ENCODE results near the gene APOL1.

Gene APOL1

DNA sequence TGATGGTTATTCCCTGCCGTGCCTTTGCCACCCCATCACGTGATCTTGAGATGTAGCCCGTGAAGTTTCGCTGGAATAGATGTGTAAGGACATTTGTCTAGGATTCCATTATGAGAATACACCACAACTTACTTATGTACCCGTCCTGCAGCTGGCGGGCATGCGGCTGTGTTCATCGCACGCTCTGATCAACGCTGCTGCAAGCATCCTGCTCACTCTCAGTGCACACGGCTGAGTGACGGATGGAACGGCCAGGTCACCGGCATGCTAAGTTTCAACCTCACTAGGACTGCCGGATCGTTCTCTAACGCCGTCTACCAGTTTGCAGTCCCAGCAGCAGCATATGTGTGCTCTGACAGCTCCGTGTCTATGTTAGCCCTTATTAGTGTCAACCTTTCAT is 44.6 kb downstream of the APOL1 start:
- peaks cover 13% of the 10 kb centered on the region for H3K4me1 Mint-ChIP-seq
- H3K36me3 Mint-ChIP-seq = peaks cover 78% of the 10 kb centered on the region
- no peak for ATAC-seq
- no peak overlapping the region for H3K4me3 Mint-ChIP-seq
- H3K27me3 Mint-ChIP-seq = no peaks in the 10 kb centered on the region
- no peaks in the 10 kb centered on the region for H3K9me3 Mint-ChIP-seq
- H3K27ac Mint-ChIP-seq = no peak overlapping the region

DNA sequence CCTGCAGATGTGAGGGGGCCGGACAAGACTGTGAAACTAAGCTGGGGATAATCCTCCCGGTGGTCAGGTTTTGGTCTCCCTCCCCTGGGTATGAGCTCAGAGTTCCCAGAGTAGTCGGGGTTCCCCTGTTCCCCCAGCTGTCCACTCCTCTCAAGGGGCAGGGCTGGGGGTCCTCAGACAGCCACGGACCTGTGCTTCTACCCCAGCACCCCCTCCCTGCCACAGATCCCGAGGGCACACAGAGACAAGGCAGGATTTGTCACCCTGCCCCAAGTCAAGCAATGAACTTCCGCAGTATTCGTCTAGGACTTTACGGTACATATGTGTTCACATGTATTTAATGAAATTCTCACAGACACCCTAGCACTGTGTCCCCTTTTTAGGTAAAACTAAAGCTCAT is 45.2 kb downstream of the APOL1 start:
- peaks cover 72% of the 10 kb centered on the region for H3K36me3 Mint-ChIP-seq
- H3K27ac Mint-ChIP-seq = no peak overlapping the region
- H3K4me1 Mint-ChIP-seq = peaks cover 16% of the 10 kb centered on the region
- no peaks in the 10 kb centered on the region for H3K9me3 Mint-ChIP-seq
- H3K4me3 Mint-ChIP-seq = no peak overlapping the region
- ATAC-seq = no peak
- no peaks in the 10 kb centered on the region for H3K27me3 Mint-ChIP-seq

DNA sequence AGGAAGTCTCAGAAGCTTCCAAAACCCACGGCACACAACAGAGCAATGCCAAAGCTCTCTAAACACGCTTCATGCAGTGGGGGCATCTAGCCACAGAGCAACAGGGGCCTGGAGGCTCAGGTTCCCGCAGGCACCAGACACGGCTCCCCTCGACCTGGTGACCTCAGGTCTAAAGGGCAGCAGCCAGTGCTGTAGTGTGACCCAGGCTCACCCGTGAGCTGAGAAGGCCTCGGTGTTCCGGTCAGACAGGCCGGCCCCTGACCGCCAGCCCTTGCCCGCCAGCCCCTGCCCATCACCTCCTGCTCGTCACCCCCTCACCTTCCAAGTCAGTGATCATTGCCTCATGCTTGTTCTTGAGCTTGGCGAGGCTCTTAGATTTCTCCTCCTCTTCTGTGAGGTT is 45.7 kb downstream of the APOL1 start:
- peaks cover 17% of the 10 kb centered on the region for H3K4me1 Mint-ChIP-seq
- H3K9me3 Mint-ChIP-seq = no peaks in the 10 kb centered on the region
- no peaks in the 10 kb centered on the region for H3K27me3 Mint-ChIP-seq
- H3K4me3 Mint-ChIP-seq = no peak overlapping the region
- H3K36me3 Mint-ChIP-seq = peaks cover 68% of the 10 kb centered on the region
- no peak for ATAC-seq
- H3K27ac Mint-ChIP-seq = no peak overlapping the region

GRCh38 chr22:36299295-36299694 is 46.4 kb downstream of the APOL1 start:
- Mint-ChIP-seq H3K36me3 (peaks cover 70% of the 10 kb centered on the region), H3K27me3 (no peaks in the 10 kb centered on the region), H3K27ac (peak overlapping the region; percentile 51), H3K4me3 (no peak overlapping the region), H3K4me1 (peaks cover 22% of the 10 kb centered on the region), H3K9me3 (no peaks in the 10 kb centered on the region)
- no peak for ATAC-seq

DNA sequence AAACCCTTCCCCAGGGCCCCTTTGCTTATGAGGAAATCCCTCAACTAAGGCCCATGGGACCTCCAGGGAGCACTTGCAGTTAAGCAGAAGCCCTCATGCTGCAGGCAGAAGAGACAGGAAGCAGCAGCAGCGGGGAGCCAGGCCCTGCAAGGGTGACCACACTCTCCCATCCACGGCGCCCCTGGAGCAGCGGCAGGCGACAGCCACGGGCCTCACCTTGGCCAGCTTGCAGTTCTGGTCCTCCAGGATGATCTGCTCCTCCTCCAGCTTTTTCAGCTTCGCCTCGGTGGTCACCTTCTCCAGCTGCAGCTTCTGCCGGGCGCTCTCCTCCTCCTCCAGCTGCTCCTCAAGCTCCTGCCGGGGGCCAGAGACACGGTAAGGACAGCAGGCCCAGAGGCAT is 47.0 kb downstream of the APOL1 start:
- peak overlapping the region; percentile 51 for H3K27ac Mint-ChIP-seq
- H3K27me3 Mint-ChIP-seq = no peaks in the 10 kb centered on the region
- H3K4me1 Mint-ChIP-seq = peaks cover 25% of the 10 kb centered on the region
- no peaks in the 10 kb centered on the region for H3K9me3 Mint-ChIP-seq
- H3K36me3 Mint-ChIP-seq = peaks cover 70% of the 10 kb centered on the region
- H3K4me3 Mint-ChIP-seq = no peak overlapping the region
- ATAC-seq = no peak

DNA sequence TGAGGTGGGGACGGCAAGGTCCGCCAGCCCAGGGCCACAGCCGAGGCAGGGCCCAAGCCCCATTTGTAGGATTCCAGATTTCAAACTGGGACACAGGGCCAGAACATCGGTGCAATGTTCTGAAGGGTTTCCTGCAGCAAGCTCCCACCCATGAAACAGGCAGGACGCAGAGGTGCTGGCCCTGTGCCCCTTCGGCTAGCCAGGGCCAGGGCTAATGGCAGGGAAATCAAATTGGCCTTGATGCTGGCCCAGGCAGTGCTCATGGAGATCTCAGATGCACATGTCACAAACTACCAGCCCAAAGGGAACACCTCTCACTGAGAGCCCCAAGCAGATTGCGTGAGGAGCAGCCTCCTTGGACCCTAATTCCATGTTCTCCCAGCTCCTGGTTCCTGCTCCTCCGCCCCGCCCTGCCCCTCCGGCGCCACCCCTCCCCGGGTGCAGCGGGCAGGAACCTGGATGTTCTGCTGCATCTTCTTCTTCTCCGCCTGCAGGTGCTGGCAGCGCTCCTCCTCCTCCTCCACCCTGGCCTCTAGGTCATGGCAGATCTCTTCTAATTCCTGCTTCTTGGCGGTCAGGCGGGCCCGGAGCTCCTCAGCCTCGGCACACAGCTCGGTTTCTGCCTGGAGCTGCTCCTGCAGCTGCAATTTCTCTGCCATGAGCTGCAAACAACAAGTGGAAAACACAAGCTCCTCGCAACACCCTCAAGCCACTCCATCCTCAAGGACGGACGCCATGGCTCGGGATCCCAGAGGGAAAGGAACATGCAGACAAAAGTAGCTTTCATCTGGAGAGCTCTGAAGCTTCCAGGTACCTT is 47.7 kb downstream of the APOL1 start:
- Mint-ChIP-seq H3K27me3 (no peaks in the 10 kb centered on the region), H3K36me3 (peaks cover 71% of the 10 kb centered on the region), H3K4me3 (no peak overlapping the region), H3K4me1 (peaks cover 25% of the 10 kb centered on the region), H3K9me3 (no peaks in the 10 kb centered on the region), H3K27ac (peak overlapping the region; percentile 80)
- ATAC-seq = no peak

DNA sequence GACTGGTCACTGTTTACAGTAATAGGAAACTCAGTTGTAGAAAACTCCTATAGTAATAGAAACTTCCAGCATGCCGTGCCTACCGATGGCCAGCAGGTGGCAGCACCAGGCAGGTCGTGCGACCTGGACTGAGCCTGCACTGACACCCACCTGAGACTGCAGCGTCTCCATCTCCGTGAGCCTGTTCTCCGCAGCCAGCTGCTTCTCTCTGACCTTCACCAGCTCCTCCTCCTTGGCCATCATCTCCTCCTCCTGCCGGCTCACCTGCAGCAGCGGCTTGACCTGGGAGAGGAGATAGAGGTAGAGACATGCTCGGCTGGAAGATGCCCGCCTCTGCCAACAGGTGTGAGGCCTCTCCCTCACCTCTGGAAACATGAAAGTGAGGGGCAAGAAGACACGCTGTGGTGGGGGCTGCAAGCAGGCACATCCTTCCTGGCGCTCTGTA is 48.5 kb downstream of the APOL1 start:
- no peaks in the 10 kb centered on the region for H3K27me3 Mint-ChIP-seq
- peaks cover 25% of the 10 kb centered on the region for H3K4me1 Mint-ChIP-seq
- H3K36me3 Mint-ChIP-seq = peaks cover 72% of the 10 kb centered on the region
- H3K27ac Mint-ChIP-seq = peak overlapping the region; percentile 80
- H3K9me3 Mint-ChIP-seq = no peaks in the 10 kb centered on the region
- ATAC-seq = peak; percentile 93
- no peak overlapping the region for H3K4me3 Mint-ChIP-seq

- Mint-ChIP-seq H3K27ac (peak overlapping the region; percentile 80), H3K36me3 (peaks cover 74% of the 10 kb centered on the region), H3K9me3 (no peaks in the 10 kb centered on the region), H3K4me1 (peaks cover 25% of the 10 kb centered on the region), H3K4me3 (no peak overlapping the region), H3K27me3 (no peaks in the 10 kb centered on the region)
- ATAC-seq = no peak
Measured at GRCh38 chr22:36301851-36302250, 48.9 kb downstream of the APOL1 start.

- Mint-ChIP-seq H3K27ac (peak overlapping the region; percentile 80), H3K36me3 (peaks cover 73% of the 10 kb centered on the region)
Measured at GRCh38 chr22:36302439-36303114, 49.6 kb downstream of the APOL1 start.

DNA sequence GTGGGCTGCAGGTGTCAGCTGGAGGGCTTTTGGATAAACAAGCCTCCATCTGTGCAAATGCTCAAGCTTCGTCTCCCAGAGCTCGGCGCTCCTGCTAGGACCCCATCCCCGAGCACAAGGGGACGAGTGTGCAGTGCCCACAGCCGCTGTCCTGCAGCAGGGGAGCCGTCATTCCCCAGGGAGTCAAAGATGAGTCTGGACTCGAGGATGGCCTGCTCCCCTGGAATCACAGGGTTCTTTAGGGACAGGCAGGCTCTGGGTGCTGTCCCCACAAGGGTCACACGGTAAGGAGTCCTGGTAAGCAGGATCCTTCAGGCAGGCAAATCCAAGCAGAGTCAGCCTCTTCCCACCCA is 50.2 kb downstream of the APOL1 start:
- Mint-ChIP-seq H3K27ac (no peak overlapping the region), H3K27me3 (no peaks in the 10 kb centered on the region), H3K36me3 (peaks cover 68% of the 10 kb centered on the region), H3K4me3 (no peak overlapping the region), H3K9me3 (no peaks in the 10 kb centered on the region), H3K4me1 (peaks cover 25% of the 10 kb centered on the region)
- no peak for ATAC-seq

More at GRCh38 chr22:36302439-36303114, 49.6 kb downstream of the APOL1 start:
- Mint-ChIP-seq H3K9me3 (no peaks in the 10 kb centered on the region), H3K4me3 (no peak overlapping the region), H3K27me3 (no peaks in the 10 kb centered on the region), H3K4me1 (peaks cover 25% of the 10 kb centered on the region)
- no peak for ATAC-seq

DNA sequence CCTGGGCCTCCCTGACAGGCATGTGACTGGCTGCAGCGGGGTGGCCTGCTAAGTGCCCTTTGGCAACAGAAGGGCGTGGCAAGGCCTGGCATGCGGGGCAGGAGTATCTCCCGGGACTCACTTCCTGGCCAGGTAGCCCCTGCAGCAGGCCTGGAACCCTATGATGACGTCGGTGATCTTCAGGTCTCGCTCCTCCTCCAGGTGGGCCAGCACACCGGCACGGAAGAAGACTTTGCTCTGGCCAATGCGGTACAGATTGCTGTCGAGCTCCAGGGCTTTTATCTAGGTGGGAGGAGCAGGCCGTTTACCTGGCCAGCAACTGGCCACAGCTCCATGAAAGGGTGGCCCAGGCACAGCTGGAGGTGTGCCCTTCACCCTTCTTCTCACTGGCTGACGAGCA is 50.9 kb downstream of the APOL1 start:
- no peak overlapping the region for H3K4me3 Mint-ChIP-seq
- no peaks in the 10 kb centered on the region for H3K27me3 Mint-ChIP-seq
- H3K27ac Mint-ChIP-seq = peak overlapping the region; percentile 54

DNA sequence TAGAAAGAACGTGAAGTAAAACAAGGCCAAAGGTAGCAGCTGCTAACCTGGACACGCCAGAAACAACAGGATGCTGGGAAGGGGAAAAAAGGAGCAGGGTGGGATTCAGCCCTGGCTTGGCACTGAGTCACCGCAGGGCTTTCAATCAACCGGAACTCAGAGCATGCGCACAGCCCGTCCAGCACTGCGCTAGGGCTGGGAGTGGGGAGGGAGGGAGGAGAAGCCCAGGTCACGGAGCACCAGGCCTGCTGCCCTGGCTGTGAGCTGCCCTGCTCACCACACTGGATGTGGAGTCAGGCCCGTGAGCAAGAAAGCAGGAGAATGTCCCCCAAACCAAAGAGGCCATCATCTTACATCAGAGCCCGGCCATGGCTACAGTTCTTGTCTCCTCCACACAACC is 51.5 kb downstream of the APOL1 start:
- Mint-ChIP-seq H3K9me3 (no peaks in the 10 kb centered on the region), H3K4me1 (peaks cover 33% of the 10 kb centered on the region), H3K36me3 (peaks cover 75% of the 10 kb centered on the region), H3K27me3 (no peaks in the 10 kb centered on the region), H3K4me3 (no peak overlapping the region), H3K27ac (peak overlapping the region; percentile 54)
- ATAC-seq = no peak

More for the DNA sequence above, 50.9 kb downstream of the APOL1 start:
- ATAC-seq = no peak
- peaks cover 31% of the 10 kb centered on the region for H3K4me1 Mint-ChIP-seq
- H3K9me3 Mint-ChIP-seq = no peaks in the 10 kb centered on the region
- H3K36me3 Mint-ChIP-seq = peaks cover 74% of the 10 kb centered on the region

- Mint-ChIP-seq H3K4me3 (no peak overlapping the region), H3K27ac (no peak overlapping the region), H3K36me3 (peaks cover 71% of the 10 kb centered on the region), H3K4me1 (peaks cover 32% of the 10 kb centered on the region), H3K27me3 (no peaks in the 10 kb centered on the region), H3K9me3 (no peaks in the 10 kb centered on the region)
- no peak for ATAC-seq
Measured at GRCh38 chr22:36305813-36306212, 52.9 kb downstream of the APOL1 start.

DNA sequence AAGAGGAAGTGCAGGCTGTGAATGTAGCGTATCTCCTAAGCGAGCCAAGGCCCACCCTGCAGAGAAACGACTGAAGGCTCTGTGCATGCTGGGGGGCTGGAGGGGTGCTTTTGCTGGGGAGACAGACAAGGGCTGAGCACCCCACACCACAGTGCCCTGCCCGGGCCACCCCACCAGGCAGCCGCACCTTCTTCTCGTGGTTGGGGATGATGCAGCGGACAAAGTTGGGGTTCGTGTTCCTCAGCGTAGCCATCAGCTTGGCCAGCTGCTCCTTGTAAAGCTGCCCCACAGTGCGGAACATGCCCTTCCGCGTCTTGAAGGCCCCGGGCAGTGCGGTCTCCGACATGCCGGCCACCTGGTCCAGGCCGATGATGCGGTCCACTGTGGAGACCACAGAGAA is 53.3 kb downstream of the APOL1 start:
- no peak overlapping the region for H3K27ac Mint-ChIP-seq
- peaks cover 66% of the 10 kb centered on the region for H3K36me3 Mint-ChIP-seq
- ATAC-seq = no peak

DNA sequence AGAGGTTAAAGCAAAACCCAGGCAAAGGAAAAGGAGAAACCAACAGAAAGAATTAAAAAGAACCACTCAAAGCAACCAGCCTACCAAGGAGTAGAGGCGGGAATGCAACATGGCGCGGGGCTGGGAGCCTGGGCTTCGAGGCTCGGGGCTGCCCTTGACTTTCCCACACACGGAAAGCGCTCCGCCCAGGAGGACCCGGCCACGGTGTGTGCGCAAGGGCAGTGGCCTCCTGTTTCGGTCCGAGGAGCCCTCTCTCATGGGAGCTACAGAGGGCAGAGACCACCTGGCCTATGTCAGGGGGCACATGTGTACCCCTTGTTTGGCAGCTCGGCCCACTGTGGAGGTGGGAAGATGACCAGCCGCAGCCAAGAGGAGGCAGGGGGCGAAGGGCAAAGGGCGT is 55.9 kb downstream of the APOL1 start:
- ATAC-seq = no peak
- H3K9me3 Mint-ChIP-seq = no peaks in the 10 kb centered on the region
- peaks cover 72% of the 10 kb centered on the region for H3K36me3 Mint-ChIP-seq
- H3K4me3 Mint-ChIP-seq = no peak overlapping the region
- peaks cover 15% of the 10 kb centered on the region for H3K4me1 Mint-ChIP-seq
- peak overlapping the region; percentile 41 for H3K27ac Mint-ChIP-seq
- H3K27me3 Mint-ChIP-seq = no peaks in the 10 kb centered on the region

More for the DNA sequence above, 53.3 kb downstream of the APOL1 start:
- Mint-ChIP-seq H3K4me1 (peaks cover 28% of the 10 kb centered on the region), H3K27me3 (no peaks in the 10 kb centered on the region), H3K4me3 (no peak overlapping the region), H3K9me3 (no peaks in the 10 kb centered on the region)

Measured in stimulated activated memory B cell treated with anti-CD40 and anti-IgM and Interleukin-4, amounts not matched to agents 10 μg/mL and 1 μg/mL and 100 μg/mL, for 72 hours (primary cell).